Uterus (tissue), 2 donors: ENCODE results near the gene RAD51B.

Experiments used
- POLR2A ChIP-seq, 2 donors: fragments of 450-650 bp; IDR thresholded peaks; one replicate each; pipeline ENCODE4 v1.6.1; 2016; ENCODE audit warnings: antibody characterized with exemption in 2 of 2, mild to moderate bottlenecking in 1 of 2, moderate library complexity in 1 of 2
- TF ChIP-seq, protein P1 (sequence below), 4 experiments: fragments of 200-600 bp in 2 of 4; fragments of 450-650 bp in 2 of 4; sonication (generic) in 2 of 4; IDR thresholded peaks; one replicate each; pipeline ENCODE4 v1.5.1; 2016 to 2019; ENCODE audit warnings: antibody characterized with exemption in 4 of 4, mild to moderate bottlenecking in 2 of 4, moderate library complexity in 1 of 4

DNA sequence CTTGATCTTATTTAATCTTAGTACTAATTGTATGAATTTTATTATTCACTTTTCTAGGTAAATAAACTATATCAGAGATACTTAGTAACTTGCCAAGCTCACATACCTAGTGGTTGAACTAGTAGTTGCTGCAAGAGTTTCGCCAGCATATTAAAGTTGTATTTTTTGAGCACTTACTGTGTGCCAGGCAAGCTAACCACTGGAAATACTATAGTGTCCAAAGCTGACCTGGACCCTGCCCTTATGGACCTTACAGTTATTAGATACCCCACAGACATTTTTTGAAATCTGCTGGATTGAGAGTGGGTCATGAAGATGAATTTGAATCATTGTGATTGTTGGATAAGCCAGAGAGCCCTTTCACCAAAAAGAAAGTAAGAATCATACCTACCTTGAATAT is 125.0 kb downstream of the RAD51B start:
- TF ChIP-seq POLR2A (IDR thresholded peaks at IDR 0.05) = no peak
- TF ChIP-seq, protein P1, sequence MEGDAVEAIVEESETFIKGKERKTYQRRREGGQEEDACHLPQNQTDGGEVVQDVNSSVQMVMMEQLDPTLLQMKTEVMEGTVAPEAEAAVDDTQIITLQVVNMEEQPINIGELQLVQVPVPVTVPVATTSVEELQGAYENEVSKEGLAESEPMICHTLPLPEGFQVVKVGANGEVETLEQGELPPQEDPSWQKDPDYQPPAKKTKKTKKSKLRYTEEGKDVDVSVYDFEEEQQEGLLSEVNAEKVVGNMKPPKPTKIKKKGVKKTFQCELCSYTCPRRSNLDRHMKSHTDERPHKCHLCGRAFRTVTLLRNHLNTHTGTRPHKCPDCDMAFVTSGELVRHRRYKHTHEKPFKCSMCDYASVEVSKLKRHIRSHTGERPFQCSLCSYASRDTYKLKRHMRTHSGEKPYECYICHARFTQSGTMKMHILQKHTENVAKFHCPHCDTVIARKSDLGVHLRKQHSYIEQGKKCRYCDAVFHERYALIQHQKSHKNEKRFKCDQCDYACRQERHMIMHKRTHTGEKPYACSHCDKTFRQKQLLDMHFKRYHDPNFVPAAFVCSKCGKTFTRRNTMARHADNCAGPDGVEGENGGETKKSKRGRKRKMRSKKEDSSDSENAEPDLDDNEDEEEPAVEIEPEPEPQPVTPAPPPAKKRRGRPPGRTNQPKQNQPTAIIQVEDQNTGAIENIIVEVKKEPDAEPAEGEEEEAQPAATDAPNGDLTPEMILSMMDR (IDR thresholded peaks at IDR 0.05) = no peak
